ENCODE measurements around the gene LUZP2. TPM values are rescaled to one million over a fixed set of nuclear protein-coding genes. Genes with fewer than 3 reads are reported as not detected.

Gene LUZP2
- polyA plus RNA-seq, 1 donor (not counting 4 experiments of a cell fraction or from before 2014, with no cell fraction given) = 0.08 TPM

- Histone ChIP-seq H3K79me2 (ENCODE audit: control insufficient read depth, insufficient read depth, low read length) (no peaks in the 10 kb centered on the region), H3K4me3 (ENCODE audit: control insufficient read depth in 2 of 3, extremely low read depth in 1 of 3, insufficient read depth in 2 of 3, low read depth in 1 of 3, low read length in 3 of 3) (no peak overlapping the region), H3K36me3 (ENCODE audit: control insufficient read depth in 2 of 2, extremely low read depth in 1 of 2, insufficient read depth in 2 of 2, low read length in 2 of 2) (no peaks in the 10 kb centered on the region), H3K27me3 (ENCODE audit: control insufficient read depth, extremely low read depth, insufficient read depth, low read length) (no peaks in the 10 kb centered on the region), H3K9ac (ENCODE audit: control insufficient read depth, extremely low read depth, insufficient read depth, low read length) (no peak overlapping the region), H3K9me3 (ENCODE audit: control insufficient read depth, low read depth, low read length) (no peaks in the 10 kb centered on the region), H3K9me1 (ENCODE audit: control insufficient read depth, extremely low read depth, insufficient read depth, low read length) (no peaks in the 10 kb centered on the region), H2AFZ (ENCODE audit: control insufficient read depth, low read length) (no peak overlapping the region), H3K4me2 (ENCODE audit: control insufficient read depth, extremely low read depth, insufficient read depth, low read depth, low read length) (no peak overlapping the region), H3K27ac (ENCODE audit: control insufficient read depth, insufficient read depth, low read length) (no peak overlapping the region), H3K4me1 (ENCODE audit: control insufficient read depth, extremely low read depth, insufficient read depth, low read length) (peaks cover 4% of the 10 kb centered on the region), H4K20me1 (ENCODE audit: control insufficient read depth, extremely low read depth, insufficient read depth, low read length) (no peaks in the 10 kb centered on the region)
- no peak for FAIRE-seq
- dilution Hi-C loops (cut with MboI; ENCODE audit: extremely low pct_ligation_motif_present, low sequenced_read_pairs) = no loop called here
- DNase-seq (ENCODE audit: low read depth, low spot score) = no peak
- TF ChIP-seq EZH2 (IDR thresholded peaks at IDR 0.05; ENCODE audit: low read length) (no peak), CTCF (optimal IDR thresholded peaks at IDR 0.05 in 1 of 3, IDR thresholded peaks at IDR 0.05 in 1 of 3, conservative IDR thresholded peaks at IDR 0.05 in 1 of 3; ENCODE audit: extremely low read depth in 1 of 3, insufficient read depth in 2 of 3, low read length in 3 of 3) (no peak)
These were observed 192.1 kb downstream of the LUZP2 start for GRCh38 chr11:24688981-24689380.

GRCh38 chr11:24697522-24698111, 200.8 kb downstream of the LUZP2 start:
- H3K27ac ChIP-seq (ENCODE audit: control insufficient read depth, insufficient read depth, low read length) = peak overlapping the region; percentile 3
- H3K27me3 ChIP-seq (ENCODE audit: control insufficient read depth, extremely low read depth, insufficient read depth, low read length) = no peaks in the 10 kb centered on the region
- TF ChIP-seq EZH2 (IDR thresholded peaks at IDR 0.05; ENCODE audit: low read length) (no peak), CTCF (optimal IDR thresholded peaks at IDR 0.05 in 1 of 3, IDR thresholded peaks at IDR 0.05 in 1 of 3, conservative IDR thresholded peaks at IDR 0.05 in 1 of 3; ENCODE audit: extremely low read depth in 1 of 3, insufficient read depth in 2 of 3, low read length in 3 of 3) (no peak)
- H3K9ac ChIP-seq (ENCODE audit: control insufficient read depth, extremely low read depth, insufficient read depth, low read length) = no peak overlapping the region
- H3K36me3 ChIP-seq (ENCODE audit: control insufficient read depth in 2 of 2, extremely low read depth in 1 of 2, insufficient read depth in 2 of 2, low read length in 2 of 2) = no peaks in the 10 kb centered on the region
- no peaks in the 10 kb centered on the region for H4K20me1 ChIP-seq (ENCODE audit: control insufficient read depth, extremely low read depth, insufficient read depth, low read length)
- H3K4me2 ChIP-seq (ENCODE audit: control insufficient read depth, extremely low read depth, insufficient read depth, low read depth, low read length) = no peak overlapping the region
- H3K4me1 ChIP-seq (ENCODE audit: control insufficient read depth, extremely low read depth, insufficient read depth, low read length) = no peaks in the 10 kb centered on the region
- no peaks in the 10 kb centered on the region for H3K9me3 ChIP-seq (ENCODE audit: control insufficient read depth, low read depth, low read length)
- no peak overlapping the region for H2AFZ ChIP-seq (ENCODE audit: control insufficient read depth, low read length)
- peak; percentile 2 for DNase-seq (ENCODE audit: low read depth, low spot score)
- H3K79me2 ChIP-seq (ENCODE audit: control insufficient read depth, insufficient read depth, low read length) = no peaks in the 10 kb centered on the region
- no peak for FAIRE-seq
- no peaks in the 10 kb centered on the region for H3K9me1 ChIP-seq (ENCODE audit: control insufficient read depth, extremely low read depth, insufficient read depth, low read length)
- no peak overlapping the region for H3K4me3 ChIP-seq (ENCODE audit: control insufficient read depth in 2 of 3, extremely low read depth in 1 of 3, insufficient read depth in 2 of 3, low read depth in 1 of 3, low read length in 3 of 3)
- dilution Hi-C loops (cut with MboI; ENCODE audit: extremely low pct_ligation_motif_present, low sequenced_read_pairs) = no loop called here
